HG03342 (cell line): ENCODE results near the gene HBA2.
"Not testable (repeated sequence)": the region's sequence is repeated elsewhere in the genome, so short reads cannot be mapped to it uniquely, and the experiment has no call there.

ENCODE experiments used
- ATAC-seq: cut with Tn5 transposase; IDR thresholded peaks from one replicate; pipeline ENCODE4 v1.9.1; 2021; ENCODE audit warnings: mild to moderate bottlenecking, moderate library complexity; ENCODE audit not compliant: unreplicated experiment

The HBA2 gene

GRCh38 chr16:172374-172941, at the start of gene HBA2:
HBA2 (plus strand) TSS chr16:172876; CDS start chr16:172913, 37 bp downstream.
- ATAC-seq = not testable (repeated sequence)

GRCh38 chr16:123558-124350, 48.9 kb upstream of the HBA2 start:
- not testable (repeated sequence) for ATAC-seq

GRCh38 chr16:125011-125410, 47.7 kb upstream of the HBA2 start:
- no peak for ATAC-seq

- ATAC-seq = no peak
These were observed 43.6 kb upstream of the HBA2 start for GRCh38 chr16:129075-129474.

- ATAC-seq = no peak
These were observed 42.0 kb upstream of the HBA2 start for GRCh38 chr16:130533-131173.

GRCh38 chr16:132120-132519, 40.6 kb upstream of the HBA2 start:
- no peak for ATAC-seq

- ATAC-seq = no peak
These were observed 39.0 kb upstream of the HBA2 start for GRCh38 chr16:133716-134115.

- no peak for ATAC-seq
These were observed 34.6 kb upstream of the HBA2 start for GRCh38 chr16:138049-138417.

GRCh38 chr16:140175-140857, 32.4 kb upstream of the HBA2 start:
- no peak for ATAC-seq

- ATAC-seq = no peak
These were observed 30.2 kb upstream of the HBA2 start for GRCh38 chr16:142405-142967.

GRCh38 chr16:143047-143446, 29.6 kb upstream of the HBA2 start:
- ATAC-seq = no peak

GRCh38 chr16:143456-143855, 29.2 kb upstream of the HBA2 start:
- no peak for ATAC-seq

GRCh38 chr16:144797-145252, 27.9 kb upstream of the HBA2 start:
- ATAC-seq = no peak

GRCh38 chr16:146646-147045, 26.0 kb upstream of the HBA2 start:
- ATAC-seq = no peak

- no peak for ATAC-seq
These were observed 23.5 kb upstream of the HBA2 start for GRCh38 chr16:149024-149660.

GRCh38 chr16:152141-153128, 20.2 kb upstream of the HBA2 start, which contains the start of gene HBZ:
HBZ (plus strand) TSS chr16:152644; CDS start chr16:152910, 266 bp downstream.
- no peak for ATAC-seq

GRCh38 chr16:153129-153521, 19.6 kb upstream of the HBA2 start:
- ATAC-seq = not testable (repeated sequence)

- ATAC-seq = not testable (repeated sequence)
These were observed 19.0 kb upstream of the HBA2 start for GRCh38 chr16:153550-154216.
